MM.1S (cell line): ENCODE results near the gene MLIP.

Experiments
- DNase-seq: peaks from one replicate; pipeline ENCODE4 v3.0.0-alpha.2; 2015
- H2AFZ ChIP-seq: fragments of 300-600 bp; sonication (generic); 2 replicates; pipeline ENCODE4 v1.6.0; 2016; ENCODE audit warnings: antibody characterized with exemption, low read length
- H3F3A ChIP-seq: fragments of 300-600 bp; sonication (generic); 2 replicates; pipeline ENCODE4 v1.6.1; 2016; ENCODE audit warnings: mild to moderate bottlenecking, antibody characterized with exemption, low read length, moderate library complexity, mixed read lengths; ENCODE audit not compliant: insufficient read depth
- H3K27ac ChIP-seq: fragments of 300-600 bp; sonication (generic); 2 replicates; pipeline ENCODE4 v1.5.1; 2016; ENCODE audit warnings: mild to moderate bottlenecking, low read length
- H3K27me3 ChIP-seq: fragments of 300-600 bp; sonication (generic); replicated peaks from 2 replicates; pipeline ENCODE4 v1.6.0; 2016; ENCODE audit warnings: low read length; ENCODE audit not compliant: insufficient read depth
- H3K36me3 ChIP-seq: fragments of 300-600 bp; sonication (generic); replicated peaks from 2 replicates; pipeline ENCODE4 v1.6.1; 2016; ENCODE audit warnings: mild to moderate bottlenecking, low read length, mixed read lengths; ENCODE audit not compliant: insufficient read depth
- H3K4me1 ChIP-seq: fragments of 300-600 bp; sonication (generic); 2 replicates; pipeline ENCODE4 v1.6.1; 2016; ENCODE audit warnings: low read length, mixed read lengths
- H3K4me2 ChIP-seq: fragments of 300-600 bp; sonication (generic); 2 replicates; pipeline ENCODE4 v1.6.0; 2016; ENCODE audit warnings: low read depth, low read length
- H3K4me3 ChIP-seq: fragments of 300-600 bp; sonication (generic); 2 replicates; pipeline ENCODE4 v1.5.1; 2016; ENCODE audit warnings: low read length, mixed read lengths
- H3K79me2 ChIP-seq: fragments of 300-600 bp; sonication (generic); 2 replicates; pipeline ENCODE4 v1.6.1; 2016; ENCODE audit warnings: mixed run types, low read length, mixed read lengths
- H3K9ac ChIP-seq: fragments of 300-600 bp; sonication (generic); 2 replicates; pipeline ENCODE4 v1.6.1; 2016; ENCODE audit warnings: low read length, mixed read lengths
- H3K9me2 ChIP-seq: fragments of 300-600 bp; sonication (generic); replicated peaks from 2 replicates; pipeline ENCODE4 v1.6.1; 2016; ENCODE audit warnings: mild to moderate bottlenecking, low read length, mixed read lengths; ENCODE audit not compliant: insufficient read depth
- H3K9me3 ChIP-seq: fragments of 300-600 bp; sonication (generic); replicated peaks from 2 replicates; pipeline ENCODE4 v1.6.1; 2016; ENCODE audit warnings: mild to moderate bottlenecking, low read length, mixed read lengths; ENCODE audit not compliant: insufficient read depth
- H4K20me1 ChIP-seq: fragments of 300-600 bp; sonication (generic); 2 replicates; pipeline ENCODE4 v1.6.1; 2016; ENCODE audit warnings: mild to moderate bottlenecking, low read length, moderate library complexity, mixed read lengths; ENCODE audit not compliant: insufficient read depth
- EZH2 ChIP-seq: fragments of 300-600 bp; sonication (generic); optimal IDR thresholded peaks from 2 replicates; pipeline ENCODE3; 2017; ENCODE audit warnings: low read depth, mild to moderate bottlenecking, antibody characterized with exemption, low read length, mixed read lengths
- EZH2phosphoT487 ChIP-seq: fragments of 300-600 bp; sonication (generic); IDR thresholded peaks from 2 replicates; pipeline ENCODE4 v1.6.1; 2018; ENCODE audit warnings: antibody characterized with exemption, low read length
- TF ChIP-seq, protein P1 (sequence below): fragments of 300-600 bp; sonication (generic); IDR thresholded peaks from 2 replicates; pipeline ENCODE4 v1.5.1; 2016; ENCODE audit warnings: antibody characterized with exemption, low read length, mixed read lengths

The MLIP gene

GRCh38 chr6:54273214-54273820 lies 162.1 kb downstream of the MLIP start:
- Histone ChIP-seq H3K36me3 (no peaks in the 10 kb centered on the region), H3K9ac (no peak overlapping the region), H3K4me1 (no peaks in the 10 kb centered on the region), H3K27ac (no peak overlapping the region), H3F3A (no peaks in the 10 kb centered on the region), H3K4me2 (no peak overlapping the region), H3K79me2 (no peaks in the 10 kb centered on the region), H3K4me3 (no peak overlapping the region), H4K20me1 (no peaks in the 10 kb centered on the region), H2AFZ (no peak overlapping the region), H3K9me2 (no peaks in the 10 kb centered on the region), H3K27me3 (no peaks in the 10 kb centered on the region), H3K9me3 (no peaks in the 10 kb centered on the region)
- TF ChIP-seq EZH2 = no peak
- TF ChIP-seq, protein P1, sequence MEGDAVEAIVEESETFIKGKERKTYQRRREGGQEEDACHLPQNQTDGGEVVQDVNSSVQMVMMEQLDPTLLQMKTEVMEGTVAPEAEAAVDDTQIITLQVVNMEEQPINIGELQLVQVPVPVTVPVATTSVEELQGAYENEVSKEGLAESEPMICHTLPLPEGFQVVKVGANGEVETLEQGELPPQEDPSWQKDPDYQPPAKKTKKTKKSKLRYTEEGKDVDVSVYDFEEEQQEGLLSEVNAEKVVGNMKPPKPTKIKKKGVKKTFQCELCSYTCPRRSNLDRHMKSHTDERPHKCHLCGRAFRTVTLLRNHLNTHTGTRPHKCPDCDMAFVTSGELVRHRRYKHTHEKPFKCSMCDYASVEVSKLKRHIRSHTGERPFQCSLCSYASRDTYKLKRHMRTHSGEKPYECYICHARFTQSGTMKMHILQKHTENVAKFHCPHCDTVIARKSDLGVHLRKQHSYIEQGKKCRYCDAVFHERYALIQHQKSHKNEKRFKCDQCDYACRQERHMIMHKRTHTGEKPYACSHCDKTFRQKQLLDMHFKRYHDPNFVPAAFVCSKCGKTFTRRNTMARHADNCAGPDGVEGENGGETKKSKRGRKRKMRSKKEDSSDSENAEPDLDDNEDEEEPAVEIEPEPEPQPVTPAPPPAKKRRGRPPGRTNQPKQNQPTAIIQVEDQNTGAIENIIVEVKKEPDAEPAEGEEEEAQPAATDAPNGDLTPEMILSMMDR = no peak
- no peak for TF ChIP-seq EZH2phosphoT487
- no peak for DNase-seq

DNA sequence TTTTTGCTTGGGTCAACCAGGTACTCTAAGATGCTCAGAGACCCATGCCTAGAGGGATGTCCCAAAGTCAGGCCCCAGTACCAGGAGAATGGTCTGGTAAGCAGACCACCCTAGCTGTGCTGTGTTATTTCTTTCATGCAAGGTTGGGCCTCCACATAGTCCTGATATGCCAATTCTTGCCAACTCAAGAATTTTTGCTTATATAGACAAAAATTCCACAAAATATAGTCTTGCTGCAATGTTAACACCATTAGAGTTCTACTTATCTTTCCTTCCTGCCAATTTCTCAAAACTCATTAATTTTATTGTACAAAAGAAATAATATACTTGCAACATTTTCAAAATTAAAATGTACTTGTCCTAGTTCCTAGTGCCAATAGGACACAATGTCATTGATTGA lies 163.1 kb downstream of the MLIP start:
- H3K27ac ChIP-seq = no peak overlapping the region
- H3F3A ChIP-seq = no peaks in the 10 kb centered on the region
- no peaks in the 10 kb centered on the region for H3K27me3 ChIP-seq
- H3K4me3 ChIP-seq = no peak overlapping the region
- DNase-seq = no peak
- H3K79me2 ChIP-seq = no peaks in the 10 kb centered on the region
- H3K9me2 ChIP-seq = no peaks in the 10 kb centered on the region
- H3K36me3 ChIP-seq = no peaks in the 10 kb centered on the region
- no peaks in the 10 kb centered on the region for H4K20me1 ChIP-seq
- H3K9ac ChIP-seq = no peak overlapping the region
- H2AFZ ChIP-seq = no peak overlapping the region
- H3K4me1 ChIP-seq = no peaks in the 10 kb centered on the region
- no peak overlapping the region for H3K4me2 ChIP-seq
- H3K9me3 ChIP-seq = no peaks in the 10 kb centered on the region
- TF ChIP-seq EZH2phosphoT487 = no peak
- no peak for TF ChIP-seq EZH2
- TF ChIP-seq, protein P1 = no peak

- H4K20me1 ChIP-seq = no peaks in the 10 kb centered on the region
- H3K27ac ChIP-seq = no peak overlapping the region
- H3K4me2 ChIP-seq = no peak overlapping the region
- TF ChIP-seq, protein P1 = no peak
- TF ChIP-seq EZH2phosphoT487 (no peak), EZH2 (no peak)
- no peaks in the 10 kb centered on the region for H3K4me1 ChIP-seq
- no peak for DNase-seq
- no peak overlapping the region for H2AFZ ChIP-seq
- no peaks in the 10 kb centered on the region for H3K27me3 ChIP-seq
- no peak overlapping the region for H3K4me3 ChIP-seq
- no peaks in the 10 kb centered on the region for H3K36me3 ChIP-seq
- H3K79me2 ChIP-seq = no peaks in the 10 kb centered on the region
- H3F3A ChIP-seq = no peaks in the 10 kb centered on the region; the same call in 1 of the 2 replicates
- H3K9me3 ChIP-seq = no peaks in the 10 kb centered on the region
- no peaks in the 10 kb centered on the region for H3K9me2 ChIP-seq
- no peak overlapping the region for H3K9ac ChIP-seq
Measured at GRCh38 chr6:54282186-54282585, 170.9 kb downstream of the MLIP start.
